Heart right ventricle (tissue), 16 donors: ENCODE data around the gene EFTUD2. TPM values are rescaled to one million over a fixed set of nuclear protein-coding genes. Genes with fewer than 3 reads are reported as not detected.
A peak's percentile ranks its signal among the peaks of the same experiment; 100 is the strongest.

Experiments used
- ATAC-seq, 8 donors: fragments of 200-7000 bp; cut with Tn5 transposase; one replicate each; pipeline ENCODE4 v1.9.1; 2020; ENCODE audit warnings: mild to moderate bottlenecking in 8 of 8, moderate library complexity in 8 of 8, moderate number of reproducible peaks in 1 of 8
- DNase-seq, 2 donors: peaks; one replicate each; pipeline ENCODE4 v3.0.0-alpha.2; 2020
- H3K27ac ChIP-seq, 10 donors: fragments of 200-600 bp; sonication (generic) in 2 of 10; one replicate each; pipeline versions ENCODE4 v1.5.0 to v1.8.0; 2020 to 2022; ENCODE audit warnings: mild to moderate bottlenecking in 3 of 10
- H3K27me3 ChIP-seq, 7 donors: fragments of 200-600 bp; one replicate each; pipeline ENCODE4 v1.8.0; 2021 to 2022; ENCODE audit warnings: mild to moderate bottlenecking in 2 of 7
- H3K36me3 ChIP-seq, 9 donors: fragments of 200-600 bp; sonication (generic) in 1 of 9; one replicate each; pipeline versions ENCODE4 v1.5.0 to v1.8.0; 2020 to 2022; ENCODE audit warnings: mild to moderate bottlenecking in 2 of 9
- H3K4me1 ChIP-seq, 9 donors: fragments of 200-600 bp; sonication (generic) in 1 of 9; one replicate each; pipeline versions ENCODE4 v1.5.0 to v1.8.0; 2020 to 2022; ENCODE audit warnings: mild to moderate bottlenecking in 4 of 9
- H3K4me3 ChIP-seq, 10 donors: fragments of 200-600 bp; sonication (generic) in 2 of 10; one replicate each; pipeline versions ENCODE4 v1.5.0 to v1.8.0; 2020 to 2022; ENCODE audit warnings: mild to moderate bottlenecking in 7 of 10, moderate library complexity in 2 of 10
- H3K9me3 ChIP-seq, 11 donors: fragments of 200-600 bp in 10 of 11; sonication (generic) in 2 of 11; one replicate each; pipeline versions ENCODE4 v1.5.0 to v1.8.0; 2013 to 2022; ENCODE audit warnings: mild to moderate bottlenecking in 2 of 11, control low read depth in 1 of 11, moderate library complexity in 1 of 11
- WGBS, 2 donors: extraction: QIAGEN DNeasy Blood & Tissue Kit; methylation state at CpG; one replicate each; pipeline ENCODE4 v1.1.7; 2013; ENCODE audit warnings: inconsistent platforms in 1 of 2; 5-methylcytosine and 5-hydroxymethylcytosine counted together
- intact Hi-C, 10 donors: fragments of 100-400 bp; cut with DNase I; formaldehyde crosslinking; loops; one replicate each; pipeline versions ENCODE4 v1.11.1 to v1.14.2; 2022
- polyA plus RNA-seq, 2 donors: library from polyadenylated mRNA; stranded (reverse); fragments of 200-250 nt; gene quantifications; one replicate each; pipeline ENCODE4 v1.2.3, GENCODE V29; 2013
- total RNA-seq, 10 donors: library from RNA; stranded (reverse); fragmentation: NEBNext Ultra II Directional in 3 of 10; extraction: Animal tissue kit (Norgen Biotek cat#: 25700) in 3 of 10; gene quantifications; one replicate each; pipeline versions ENCODE4 v1.2.1 to v1.2.4, GENCODE V29; 2021 to 2023
- TF ChIP-seq, protein P1 (sequence below), 9 donors: fragments of 200-600 bp; sonication (generic) in 2 of 9; IDR thresholded peaks; one replicate each; pipeline versions ENCODE4 v1.5.0 to v1.8.0; 2021 to 2022; ENCODE audit warnings: antibody characterized with exemption in 9 of 9, mild to moderate bottlenecking in 5 of 9, moderate library complexity in 1 of 9
- donor health status: Arrhythmogenic right ventricular cardiomyopathy.
- donor health status: ischemic (EF 13 %, LVEDD 7.1; RV severe dilation, severe dysfunction).
- donor health status: healthy with polysubstance abuse.
- donor health status: DM: no; HTN: yes; CAD: no.
- donor health status: DM: no; HTN: no; CAD: no.
- donor health status: ischemic (EF 25% LVEDD 6.9; RV normal size, moderate dysfunction).
- donor health status: ischemic (EF 25% LVEDD 5.7; RV mildly dilated, moderate dysfunction).
- donor health status: healthy.
- donor health status: DM: yes; HTN: yes; CAD: no.
- donor health status: Ischemic cardiomyopathy.
- donor health status: ischemic (EF 35%, LVEDD 5.7; RV mildly dilated, moderate dysfunction).
- donor health status: nonischemic (EF 11% LVEDD 7.7; RV severe dilation, severe dysfunction).
- donor health status: DM: yes; HTN: yes; CAD: no.
- donor health status: PGD.
- donor health status: ischemic (EF 29% LVEDD 5.4; RV normal size, mild dysfunction).
- donor health status: nonischemic (EF 23%, LVEDD 6.1; RV moderate dilation, normal function).

Gene EFTUD2
- total and polyA plus RNA-seq, 12 donors = 21.6 to 78.2 (median 61.5) TPM

DNA sequence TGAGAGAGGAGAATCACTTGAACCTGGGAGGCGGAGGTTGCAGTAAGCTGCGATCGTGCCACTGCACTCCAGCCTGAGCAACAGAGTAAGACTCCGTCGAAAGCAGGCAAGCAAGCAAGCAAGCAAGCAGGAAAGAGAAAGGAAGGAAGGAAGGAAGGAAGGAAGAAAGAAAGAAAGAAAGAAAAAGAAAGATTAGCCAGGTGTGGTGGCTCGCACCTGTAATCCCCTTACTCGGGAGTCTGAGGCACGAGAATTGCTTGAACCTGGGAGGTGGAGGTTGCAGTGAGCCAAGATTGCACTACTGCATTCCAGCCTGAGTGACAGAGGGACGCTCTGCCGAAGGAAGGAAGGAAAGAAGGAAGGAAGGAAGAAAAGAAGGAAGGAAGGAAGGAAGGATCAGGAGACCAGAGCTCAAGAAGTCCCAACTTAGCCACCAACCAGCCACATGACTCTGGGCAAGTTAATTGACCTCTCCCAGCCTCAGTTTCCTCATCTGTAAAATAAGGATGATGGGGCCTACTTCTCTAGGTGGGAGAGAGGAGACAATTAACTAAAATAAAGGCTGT is 9.6 kb upstream of the EFTUD2 start:
- Histone ChIP-seq H3K36me3 (no peaks in the 10 kb centered on the region), H3K4me3 (no peak overlapping the region), H3K9me3 (no peaks in the 10 kb centered on the region), H3K4me1 (peaks cover 0 to 34% (median 9%) of the 10 kb centered on the region in 9 donors), H3K27ac (no peak overlapping the region), H3K27me3 (peaks cover 0 to 28% (median 12%) of the 10 kb centered on the region in 7 donors)
- intact Hi-C loops = no loop called here
- TF ChIP-seq, protein P1, sequence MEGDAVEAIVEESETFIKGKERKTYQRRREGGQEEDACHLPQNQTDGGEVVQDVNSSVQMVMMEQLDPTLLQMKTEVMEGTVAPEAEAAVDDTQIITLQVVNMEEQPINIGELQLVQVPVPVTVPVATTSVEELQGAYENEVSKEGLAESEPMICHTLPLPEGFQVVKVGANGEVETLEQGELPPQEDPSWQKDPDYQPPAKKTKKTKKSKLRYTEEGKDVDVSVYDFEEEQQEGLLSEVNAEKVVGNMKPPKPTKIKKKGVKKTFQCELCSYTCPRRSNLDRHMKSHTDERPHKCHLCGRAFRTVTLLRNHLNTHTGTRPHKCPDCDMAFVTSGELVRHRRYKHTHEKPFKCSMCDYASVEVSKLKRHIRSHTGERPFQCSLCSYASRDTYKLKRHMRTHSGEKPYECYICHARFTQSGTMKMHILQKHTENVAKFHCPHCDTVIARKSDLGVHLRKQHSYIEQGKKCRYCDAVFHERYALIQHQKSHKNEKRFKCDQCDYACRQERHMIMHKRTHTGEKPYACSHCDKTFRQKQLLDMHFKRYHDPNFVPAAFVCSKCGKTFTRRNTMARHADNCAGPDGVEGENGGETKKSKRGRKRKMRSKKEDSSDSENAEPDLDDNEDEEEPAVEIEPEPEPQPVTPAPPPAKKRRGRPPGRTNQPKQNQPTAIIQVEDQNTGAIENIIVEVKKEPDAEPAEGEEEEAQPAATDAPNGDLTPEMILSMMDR (IDR thresholded peaks at IDR 0.05) = no peak
- 78 to 81% methylated on average over 10 of the region's 10 CpGs for WGBS, 2 donors
- DNase-seq = no peak
- ATAC-seq = no peak

DNA sequence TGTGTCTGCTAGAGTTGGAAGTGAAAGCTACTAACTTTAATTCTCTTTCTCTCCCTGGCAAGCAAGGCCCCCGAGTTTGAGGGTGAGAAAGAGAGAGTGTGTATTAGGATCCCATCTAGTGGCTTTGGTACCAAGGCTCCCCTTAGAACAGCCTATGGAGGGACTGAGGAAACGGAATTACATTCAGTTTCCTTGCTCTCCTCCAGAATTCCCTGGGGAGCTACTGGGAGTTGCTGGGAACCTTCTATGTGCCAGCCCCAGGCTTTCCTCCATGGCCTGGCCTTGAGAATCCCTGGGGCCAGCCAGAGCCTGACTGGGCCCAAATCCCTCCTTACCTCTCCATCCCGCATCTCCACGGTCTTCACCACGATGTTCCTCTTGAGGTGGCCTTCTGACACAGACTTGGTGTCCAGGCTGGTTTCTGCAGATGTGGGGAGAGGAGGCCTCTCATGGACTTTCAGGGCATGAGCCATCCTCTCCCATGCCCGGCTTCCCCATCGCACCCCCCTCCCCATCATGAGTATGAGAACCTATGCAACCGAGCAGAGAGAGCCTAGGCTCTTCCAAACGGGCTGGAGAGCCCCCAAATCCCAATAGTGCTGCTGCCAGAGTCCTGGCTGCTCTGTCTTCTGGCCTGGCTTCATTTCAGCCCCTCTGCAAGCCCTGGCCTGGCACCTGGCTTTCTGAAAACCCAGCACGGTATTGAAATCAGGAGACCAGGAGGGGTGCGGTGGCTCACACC is 8.7 kb upstream of the EFTUD2 start:
- TF ChIP-seq, protein P1 (IDR thresholded peaks at IDR 0.05) = no peak
- H3K27ac ChIP-seq = no peak overlapping the region
- DNase-seq (no peak), ATAC-seq (no peak)
- intact Hi-C loops = no loop called here
- WGBS, 2 donors = 86 to 90% methylated on average over 11 of the region's 11 CpGs
- no peaks in the 10 kb centered on the region for H3K9me3 ChIP-seq
- H3K36me3 ChIP-seq = no peaks in the 10 kb centered on the region
- H3K27me3 ChIP-seq = peaks cover 0 to 25% (median 12%) of the 10 kb centered on the region in 7 donors
- H3K4me3 ChIP-seq = no peak overlapping the region
- peaks cover 0 to 34% (median 9%) of the 10 kb centered on the region in 9 donors for H3K4me1 ChIP-seq

DNA sequence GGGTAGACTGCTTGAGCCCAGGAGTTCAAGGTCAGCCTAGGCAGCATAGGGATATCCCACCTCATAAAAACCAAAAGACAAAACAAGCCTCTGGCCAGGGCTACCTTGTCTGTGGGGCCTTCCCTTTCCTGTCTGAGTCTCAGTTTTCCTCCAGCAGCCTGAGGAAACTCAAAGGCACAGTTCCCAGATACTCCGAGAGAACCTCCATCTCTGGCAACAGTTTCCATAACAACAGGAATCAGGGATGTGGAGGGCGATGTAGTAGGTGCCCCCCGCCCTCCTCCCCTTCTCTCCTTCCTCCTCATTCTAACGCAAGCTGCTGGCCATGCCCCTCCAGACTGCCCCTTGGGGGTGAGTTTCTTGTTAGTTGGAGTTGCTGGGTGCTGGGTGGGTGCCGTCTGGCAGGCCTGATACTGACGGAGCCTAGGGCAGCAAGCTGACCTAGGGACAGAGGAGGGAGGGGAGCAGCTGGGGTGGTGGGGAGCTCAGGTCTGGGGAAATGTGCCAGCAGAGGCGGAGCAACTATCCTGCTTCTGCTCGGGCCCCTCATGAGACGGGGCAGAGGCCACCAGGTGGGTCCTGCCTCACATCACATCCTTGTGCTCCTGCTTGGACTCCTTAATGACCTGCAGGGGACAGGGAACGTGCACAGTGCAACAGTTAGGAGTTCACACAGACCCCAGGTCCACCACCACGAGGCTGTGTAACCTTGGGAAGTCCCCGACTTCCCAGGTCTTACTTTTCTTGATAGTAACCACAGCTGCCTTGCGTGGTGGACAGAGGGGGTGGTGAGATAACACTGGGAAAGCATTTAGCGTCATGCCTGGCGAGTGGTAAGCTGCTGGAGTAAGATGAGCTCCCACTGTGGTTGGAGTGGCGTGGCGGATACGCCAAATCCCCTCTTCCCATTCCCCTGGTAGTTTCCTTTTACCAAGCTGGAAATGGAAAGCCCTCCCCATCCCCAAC is 7.8 kb upstream of the EFTUD2 start:
- TF ChIP-seq, protein P1 (IDR thresholded peaks at IDR 0.05) = no peak
- intact Hi-C loops = no loop called here
- Histone ChIP-seq H3K4me3 (no peak overlapping the region), H3K27me3 (peaks cover 0 to 20% (median 12%) of the 10 kb centered on the region in 7 donors), H3K9me3 (no peaks in the 10 kb centered on the region), H3K4me1 (peaks cover 0 to 34% (median 9%) of the 10 kb centered on the region in 9 donors), H3K36me3 (no peaks in the 10 kb centered on the region), H3K27ac (peak overlapping the region in 1 of 10 donors; percentile 5)
- 71 to 81% methylated on average over 18 of the region's 18 CpGs for WGBS, 2 donors
- DNase-seq = no peak
- ATAC-seq = no peak
